ENCODE results near the gene EFCAB13. TPM values are rescaled to one million over a fixed set of nuclear protein-coding genes. Genes with fewer than 3 reads are reported as not detected.

The EFCAB13 gene
- total RNA-seq, 1 experiment from 2014 or later, result 5.1 TPM

DNA sequence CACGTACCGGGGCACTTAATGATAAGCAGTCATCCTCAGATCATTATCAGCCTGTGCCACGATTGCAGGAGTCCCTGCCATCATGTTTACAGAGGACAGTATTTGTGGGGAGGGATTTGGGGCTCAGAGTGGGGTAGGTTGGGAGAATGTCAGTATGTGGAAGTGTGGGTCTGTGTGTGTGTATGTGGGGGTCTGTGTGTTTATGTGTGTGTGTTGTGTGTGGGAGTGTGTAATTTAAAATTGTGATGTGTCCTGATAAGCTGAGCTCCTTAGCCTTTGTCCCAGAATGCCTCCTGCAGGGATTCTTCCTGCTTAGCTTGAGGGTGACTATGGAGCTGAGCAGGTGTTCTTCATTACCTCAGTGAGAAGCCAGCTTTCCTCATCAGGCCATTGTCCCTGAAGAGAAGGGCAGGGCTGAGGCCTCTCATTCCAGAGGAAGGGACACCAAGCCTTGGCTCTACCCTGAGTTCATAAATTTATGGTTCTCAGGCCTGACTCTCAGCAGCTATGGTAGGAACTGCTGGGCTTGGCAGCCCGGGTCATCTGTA is 13.5 kb upstream of the EFCAB13 start:
- H3K4me3 Mint-ChIP-seq (ENCODE audit: unreplicated experiment), result no peak overlapping the region
- no peak for DNase-seq
- no peaks in the 10 kb centered on the region for H3K9me3 Mint-ChIP-seq (ENCODE audit: unreplicated experiment)
- peaks cover 10% of the 10 kb centered on the region for H3K4me1 ChIP-seq
- no peaks in the 10 kb centered on the region for H3K27me3 Mint-ChIP-seq (ENCODE audit: insufficient read depth, unreplicated experiment)
- TF ChIP-seq, protein P1, sequence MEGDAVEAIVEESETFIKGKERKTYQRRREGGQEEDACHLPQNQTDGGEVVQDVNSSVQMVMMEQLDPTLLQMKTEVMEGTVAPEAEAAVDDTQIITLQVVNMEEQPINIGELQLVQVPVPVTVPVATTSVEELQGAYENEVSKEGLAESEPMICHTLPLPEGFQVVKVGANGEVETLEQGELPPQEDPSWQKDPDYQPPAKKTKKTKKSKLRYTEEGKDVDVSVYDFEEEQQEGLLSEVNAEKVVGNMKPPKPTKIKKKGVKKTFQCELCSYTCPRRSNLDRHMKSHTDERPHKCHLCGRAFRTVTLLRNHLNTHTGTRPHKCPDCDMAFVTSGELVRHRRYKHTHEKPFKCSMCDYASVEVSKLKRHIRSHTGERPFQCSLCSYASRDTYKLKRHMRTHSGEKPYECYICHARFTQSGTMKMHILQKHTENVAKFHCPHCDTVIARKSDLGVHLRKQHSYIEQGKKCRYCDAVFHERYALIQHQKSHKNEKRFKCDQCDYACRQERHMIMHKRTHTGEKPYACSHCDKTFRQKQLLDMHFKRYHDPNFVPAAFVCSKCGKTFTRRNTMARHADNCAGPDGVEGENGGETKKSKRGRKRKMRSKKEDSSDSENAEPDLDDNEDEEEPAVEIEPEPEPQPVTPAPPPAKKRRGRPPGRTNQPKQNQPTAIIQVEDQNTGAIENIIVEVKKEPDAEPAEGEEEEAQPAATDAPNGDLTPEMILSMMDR (IDR thresholded peaks at IDR 0.05; ENCODE audit: insufficient read depth in 1 of 2, low read depth in 1 of 2, low read length in 1 of 2, severe bottlenecking in 1 of 2, unreplicated experiment in 1 of 2), result no peak
- BruUV-seq (replicated peaks), result no TSS peak
- CTCF ChIA-PET, result no interaction called here
- H3K4me1 Mint-ChIP-seq (ENCODE audit: low read depth, unreplicated experiment), result peaks cover 3% of the 10 kb centered on the region
- no peaks in the 10 kb centered on the region for H3K36me3 ChIP-seq (ENCODE audit: control insufficient read depth, insufficient read depth, low read length)
- POLR2A ChIA-PET, result no interaction called here
- H3K27me3 ChIP-seq (replicated peaks; ENCODE audit: control insufficient read depth, insufficient read depth, low read length), result no peaks in the 10 kb centered on the region
- H3K9me3 ChIP-seq, result no peaks in the 10 kb centered on the region
- no peaks in the 10 kb centered on the region for H3K36me3 Mint-ChIP-seq (ENCODE audit: insufficient read depth, unreplicated experiment)
- H3K4me3 ChIP-seq (ENCODE audit: low read depth, low read length), result no peak overlapping the region
- intact Hi-C loops (cut with micrococcal nuclease; ENCODE audit: unreplicated experiment), result no loop called here
- H3K27ac Mint-ChIP-seq (ENCODE audit: unreplicated experiment), result no peak overlapping the region

DNA sequence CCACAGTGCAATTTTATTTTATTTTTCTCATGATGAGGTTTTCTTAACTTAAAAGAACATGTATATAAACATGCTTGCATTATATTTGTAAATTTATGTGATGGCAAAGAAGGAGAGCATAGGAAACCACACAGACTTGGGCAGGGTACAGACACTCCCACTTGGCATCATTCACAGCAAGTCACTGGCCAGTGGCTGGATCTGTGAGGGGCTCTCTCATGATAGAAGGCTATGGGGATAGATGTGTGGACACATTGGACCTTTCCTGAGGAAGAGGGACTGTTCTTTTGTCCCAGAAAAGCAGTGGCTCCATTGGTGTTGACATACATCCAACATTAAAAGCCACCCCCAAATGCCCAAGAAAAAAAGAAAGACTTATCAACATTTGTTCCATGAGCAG is 12.3 kb upstream of the EFCAB13 start:
- no peaks in the 10 kb centered on the region for H3K27me3 ChIP-seq (replicated peaks; ENCODE audit: control insufficient read depth, insufficient read depth, low read length)
- no peaks in the 10 kb centered on the region for H3K9me3 ChIP-seq
- H3K4me1 ChIP-seq, result peaks cover 8% of the 10 kb centered on the region; the same call in 1 of the 2 replicates
- intact Hi-C loops (cut with micrococcal nuclease; ENCODE audit: unreplicated experiment), result no loop called here
- no peaks in the 10 kb centered on the region for H3K27me3 Mint-ChIP-seq (ENCODE audit: insufficient read depth, unreplicated experiment)
- H3K4me3 ChIP-seq (ENCODE audit: low read depth, low read length), result no peak overlapping the region
- H3K9me3 Mint-ChIP-seq (ENCODE audit: unreplicated experiment), result no peaks in the 10 kb centered on the region
- TF ChIP-seq, protein P1 (IDR thresholded peaks at IDR 0.05; ENCODE audit: insufficient read depth in 1 of 2, low read depth in 1 of 2, low read length in 1 of 2, severe bottlenecking in 1 of 2, unreplicated experiment in 1 of 2), result no peak
- BruUV-seq (replicated peaks), result no TSS peak
- ChIA-PET CTCF (no interaction called here), POLR2A (no interaction called here)
- no peak overlapping the region for H3K4me3 Mint-ChIP-seq (ENCODE audit: unreplicated experiment)
- H3K36me3 ChIP-seq (ENCODE audit: control insufficient read depth, insufficient read depth, low read length), result no peaks in the 10 kb centered on the region
- no peak overlapping the region for H3K27ac Mint-ChIP-seq (ENCODE audit: unreplicated experiment)
- H3K4me1 Mint-ChIP-seq (ENCODE audit: low read depth, unreplicated experiment), result no peaks in the 10 kb centered on the region
- DNase-seq, result no peak
- H3K36me3 Mint-ChIP-seq (ENCODE audit: insufficient read depth, unreplicated experiment), result no peaks in the 10 kb centered on the region

- no peaks in the 10 kb centered on the region for H3K9me3 Mint-ChIP-seq (ENCODE audit: unreplicated experiment)
- no peaks in the 10 kb centered on the region for H3K9me3 ChIP-seq
- no peak overlapping the region for H3K4me3 ChIP-seq (ENCODE audit: low read depth, low read length)
- H3K27me3 Mint-ChIP-seq (ENCODE audit: insufficient read depth, unreplicated experiment), result no peaks in the 10 kb centered on the region
- H3K4me1 ChIP-seq, result peaks cover 11% of the 10 kb centered on the region; the same call in 1 of the 2 replicates
- no TSS peak for BruUV-seq (replicated peaks)
- H3K4me1 Mint-ChIP-seq (ENCODE audit: low read depth, unreplicated experiment), result no peaks in the 10 kb centered on the region
- ChIA-PET CTCF (interaction anchor here (0.7 to 2.2 kb wide), 14 partner anchors 8 to 230 kb away, joined by 3 to 17 read pairs (median 5); partner anchors contain the start of genes CDC27, EFCAB13 and ITGB3), POLR2A (no interaction called here)
- H3K4me3 Mint-ChIP-seq (ENCODE audit: unreplicated experiment), result no peak overlapping the region
- H3K36me3 ChIP-seq (ENCODE audit: control insufficient read depth, insufficient read depth, low read length), result no peaks in the 10 kb centered on the region
- DNase-seq, result peak in 1 of 2 experiments; percentile 57
- TF ChIP-seq, protein P1 (IDR thresholded peaks at IDR 0.05; ENCODE audit: insufficient read depth in 1 of 2, low read depth in 1 of 2, low read length in 1 of 2, severe bottlenecking in 1 of 2, unreplicated experiment in 1 of 2), result peak; percentile 82 to 87
- H3K36me3 Mint-ChIP-seq (ENCODE audit: insufficient read depth, unreplicated experiment), result no peaks in the 10 kb centered on the region
- H3K27me3 ChIP-seq (replicated peaks; ENCODE audit: control insufficient read depth, insufficient read depth, low read length), result no peaks in the 10 kb centered on the region
- intact Hi-C loops (cut with micrococcal nuclease; ENCODE audit: unreplicated experiment), result loop anchor here (1.0 kb wide), 2 partner anchors 61 to 86 kb away; no protein-coding TSS in a partner anchor
- no peak overlapping the region for H3K27ac Mint-ChIP-seq (ENCODE audit: unreplicated experiment)
These were observed 8.1 kb upstream of the EFCAB13 start for GRCh38 chr17:47315451-47316266.

Measured in Caco-2 (cell line).